Activated CD8-positive, alpha-beta T cell treated with anti-CD3 and anti-CD28 coated beads for 36 hours (primary cell): ENCODE data around the gene TRIP10. TPM values are rescaled to one million over a fixed set of nuclear protein-coding genes. Genes with fewer than 3 reads are reported as not detected.
"Not testable (repeated sequence)": the region's sequence is repeated elsewhere in the genome, so short reads cannot be mapped to it uniquely, and the experiment has no call there.

Experiments
- ATAC-seq: fragments of 200-7000 bp; cut with Tn5 transposase; one replicate; pipeline ENCODE4 v1.10.0; 2021; ENCODE audit warnings: mild to moderate bottlenecking, moderate library complexity
- CTCF ChIA-PET: fragments of 350-600 bp; sonication (Branson Sonifier 250); formaldehyde crosslinking; loops from one replicate; lab custom pipeline; 2021; ENCODE audit warnings: antibody characterized with exemption; lab: Charles Lee
- POLR2A ChIA-PET: fragments of 350-600 bp; sonication (Branson Sonifier 250); formaldehyde crosslinking; loops from one replicate; lab custom pipeline; 2021; ENCODE audit warnings: antibody characterized with exemption; lab: Charles Lee
- DNase-seq: peaks from one replicate; pipeline ENCODE4 v3.0.0-alpha.2; 2020
- H3K27ac Mint-ChIP-seq: one replicate; pipeline ENCODE4 v1.8.0; 2021; ENCODE audit warnings: mild to moderate bottlenecking, mixed read lengths
- H3K27me3 Mint-ChIP-seq: one replicate; pipeline ENCODE4 v1.8.0; 2021; ENCODE audit warnings: mixed read lengths
- H3K36me3 Mint-ChIP-seq: one replicate; pipeline ENCODE4 v1.8.0; 2021; ENCODE audit warnings: low read depth, mixed read lengths
- H3K4me1 Mint-ChIP-seq: one replicate; pipeline ENCODE4 v1.8.0; 2021; ENCODE audit warnings: low read depth, mixed read lengths
- H3K4me3 Mint-ChIP-seq: one replicate; pipeline ENCODE4 v1.8.0; 2021; ENCODE audit warnings: mild to moderate bottlenecking, moderate library complexity, mixed read lengths
- H3K9me3 Mint-ChIP-seq: one replicate; pipeline ENCODE4 v1.8.0; 2021; ENCODE audit warnings: mixed read lengths
- CTCF ChIP-seq: fragments of 200-600 bp; IDR thresholded peaks from one replicate; pipeline ENCODE4 v1.8.0; 2022; ENCODE audit warnings: antibody characterized with exemption, mild to moderate bottlenecking
- intact Hi-C: fragments of 100-400 bp; cut with micrococcal nuclease; formaldehyde crosslinking; loops from one replicate; pipeline ENCODE4 v1.10.0; 2022
- total RNA-seq, 2 experiments: library from RNA; stranded (reverse); gene quantifications; one replicate each; pipeline ENCODE4 v1.2.3, GENCODE V29; 2021

TRIP10 gene
- total RNA-seq, 2 experiments from 2014 or later = 33.8 to 34.3 TPM

GRCh38 chr19:6768236-6768785 is 28.8 kb downstream of the TRIP10 start:
- no peaks in the 10 kb centered on the region for H3K9me3 Mint-ChIP-seq
- ATAC-seq (no peak), DNase-seq (peak; percentile 33)
- no peak for TF ChIP-seq CTCF
- POLR2A ChIA-PET = interaction anchor here (0.9 to 1.5 kb wide), 6 partner anchors 10 to 94 kb away, joined by 3 to 7 read pairs (median 4); no protein-coding TSS in a partner anchor
- CTCF ChIA-PET = interaction anchor here (0.9 to 3.0 kb wide), 5 partner anchors 13 to 95 kb away, joined by 3 to 19 read pairs (median 4); partner anchors contain the start of gene GPR108
- H3K4me3 Mint-ChIP-seq = peak overlapping the region; percentile 93
- peak overlapping the region; percentile 94 for H3K27ac Mint-ChIP-seq
- no peaks in the 10 kb centered on the region for H3K27me3 Mint-ChIP-seq
- intact Hi-C loops = loop anchor here (5.0 to 10.0 kb wide), 2 partner anchors 34 to 96 kb away; no protein-coding TSS in a partner anchor
- H3K36me3 Mint-ChIP-seq = peaks cover under 1% of the 10 kb centered on the region
- peaks cover 35% of the 10 kb centered on the region for H3K4me1 Mint-ChIP-seq

GRCh38 chr19:6769006-6769619 is 29.6 kb downstream of the TRIP10 start:
- DNase-seq = no peak
- Mint-ChIP-seq H3K36me3 (peaks cover 6% of the 10 kb centered on the region), H3K27me3 (no peaks in the 10 kb centered on the region), H3K4me3 (no peak overlapping the region), H3K27ac (peak overlapping the region; percentile 69), H3K9me3 (peaks cover 3% of the 10 kb centered on the region), H3K4me1 (peaks cover 40% of the 10 kb centered on the region)
- ATAC-seq = no peak
- intact Hi-C loops = loop anchor here (5.0 to 10.0 kb wide), 2 partner anchors 33 to 96 kb away; no protein-coding TSS in a partner anchor
- peak; percentile 61 for TF ChIP-seq CTCF
- ChIA-PET CTCF (interaction anchor here (0.9 to 3.0 kb wide), 6 partner anchors 12 to 94 kb away, joined by 3 to 19 read pairs (median 6); partner anchors contain the start of gene GPR108), POLR2A (interaction anchor here (1.1 to 1.4 kb wide), 5 partner anchors 13 to 31 kb away, joined by 4 to 5 read pairs (median 5); partner anchors contain the start of gene GPR108)

GRCh38 chr19:6771648-6772027 is 32.2 kb downstream of the TRIP10 start:
- Mint-ChIP-seq H3K4me1 (peaks cover 40% of the 10 kb centered on the region), H3K4me3 (peak overlapping the region; percentile 94), H3K36me3 (peaks cover 23% of the 10 kb centered on the region), H3K27ac (peak overlapping the region; percentile 96)
- CTCF ChIA-PET = interaction anchor here (0.7 to 3.4 kb wide), 13 partner anchors 8 to 266 kb away, joined by 3 to 25 read pairs (median 3); partner anchors contain the start of gene GPR108
- H3K9me3 Mint-ChIP-seq, intact Hi-C loops, ATAC-seq, DNase-seq, H3K27me3 Mint-ChIP-seq: not testable (repeated sequence)
- POLR2A ChIA-PET = interaction anchor here (1.0 to 4.2 kb wide), 6 partner anchors 17 to 291 kb away, joined by 3 to 45 read pairs (median 10); no protein-coding TSS in a partner anchor

- POLR2A ChIA-PET = interaction anchor here (0.6 to 4.2 kb wide), 25 partner anchors 9 to 382 kb away, joined by 3 to 45 read pairs (median 6); partner anchors contain the start of gene TNFSF14
- Mint-ChIP-seq H3K27me3 (no peaks in the 10 kb centered on the region), H3K36me3 (peaks cover 28% of the 10 kb centered on the region), H3K9me3 (peaks cover 8% of the 10 kb centered on the region), H3K27ac (peak within 1 kb of the TSS; percentile 96), H3K4me1 (peaks cover 42% of the 10 kb centered on the region), H3K4me3 (peak within 1 kb of the TSS; percentile 94)
- ATAC-seq = peak; percentile 54
- DNase-seq = peak; percentile 93
- intact Hi-C loops = no loop called here
- CTCF ChIA-PET = interaction anchor here (0.6 to 3.4 kb wide), 22 partner anchors 9 to 267 kb away, joined by 3 to 25 read pairs (median 3); partner anchors contain the start of gene GPR108
- peak; percentile 73 for TF ChIP-seq CTCF
These were observed 32.8 kb downstream of the TRIP10 start, which contains the start of gene VAV1 for GRCh38 chr19:6772028-6772865. Gene VAV1, plus strand, starts transcription at chr19:6772708. Its CDS starts 100 bp downstream, at chr19:6772808.
